Endothelial cell of umbilical vein (primary cell): ENCODE data around the gene ZNF689. TPM values are rescaled to one million over a fixed set of nuclear protein-coding genes. Genes with fewer than 3 reads are reported as not detected.

Experiments
- BruUV-seq: library from RNA; stranded (reverse); fragments of 400-500 nt; replicated peaks from 2 replicates; lab custom pipeline; 2021; lab: Mats Ljungman, UMichigan
- CTCF ChIA-PET: fragments of 300-600, 350-600 bp; sonication (Branson Sonifier 250); formaldehyde crosslinking; loops from one replicate; lab custom pipeline; 2021; ENCODE audit warnings: antibody characterized with exemption, inconsistent platforms; lab: Charles Lee
- POLR2A ChIA-PET: fragments of 300-600, 350-600 bp; sonication (Branson Sonifier 250); formaldehyde crosslinking; loops from one replicate; lab custom pipeline; 2021; ENCODE audit warnings: antibody characterized with exemption, inconsistent platforms; lab: Charles Lee
- DNase-seq: peaks from one replicate; pipeline ENCODE4 v3.0.0-alpha.2; 2011; ENCODE audit warnings: low read depth, low spot score
- FAIRE-seq: peaks from 2 replicates; lab custom pipeline; 2011; peaks lifted over from hg19 to GRCh38; lab: Jason Lieb, UNC
- H2AFZ ChIP-seq: 2 replicates; pipeline ENCODE4 v1.6.0; 2012; ENCODE audit warnings: low read depth, low read length, control low read depth, inconsistent platforms
- H3K27ac ChIP-seq: 2 replicates; pipeline ENCODE4 v1.5.1; 2011; ENCODE audit warnings: low read depth, mild to moderate bottlenecking, control low read depth, low read length, moderate library complexity; ENCODE audit not compliant: insufficient read depth
- H3K27me3 ChIP-seq, 2 experiments: 2 replicates each; pipeline versions ENCODE4 v1.6.0 to v1.6.1; 2011; ENCODE audit warnings: low read length in 2 of 2, mixed read lengths in 1 of 2; ENCODE audit not compliant: control insufficient read depth in 2 of 2, insufficient read depth in 2 of 2
- H3K36me3 ChIP-seq, 2 experiments: 2 replicates in 1 of 2; 3 replicates in 1 of 2; pipeline ENCODE4 v1.5.1; 2011; ENCODE audit warnings: low read length in 2 of 2, mild to moderate bottlenecking in 1 of 2, moderate library complexity in 1 of 2; ENCODE audit not compliant: control insufficient read depth in 2 of 2, insufficient read depth in 2 of 2; ENCODE audit errors: extremely low read depth in 1 of 2
- H3K4me1 ChIP-seq: 3 replicates; pipeline ENCODE4 v1.5.1; 2011; ENCODE audit warnings: mild to moderate bottlenecking, low read length; ENCODE audit not compliant: control insufficient read depth, insufficient read depth; ENCODE audit errors: extremely low read depth
- H3K4me2 ChIP-seq: 2 replicates; pipeline ENCODE4 v1.6.1; 2011; ENCODE audit warnings: low read length, control low read depth, mixed read lengths; ENCODE audit not compliant: insufficient read depth
- H3K4me3 ChIP-seq, 3 experiments: fragments of 200-600 bp in 1 of 3; sonication (generic), shearing (Covaris generic) in 1 of 3; replicated peaks in 1 of 3; 2 replicates each; pipeline ENCODE4 v1.5.1; 2011 to 2016; ENCODE audit warnings: control low read depth in 3 of 3, low read length in 3 of 3, mild to moderate bottlenecking in 2 of 3, inconsistent platforms in 1 of 3, low read depth in 1 of 3, moderate library complexity in 1 of 3; ENCODE audit not compliant: insufficient read depth in 1 of 3
- H3K79me2 ChIP-seq: 2 replicates; pipeline ENCODE4 v1.6.0; 2012; ENCODE audit warnings: low read length, inconsistent platforms; ENCODE audit not compliant: control insufficient read depth, insufficient read depth
- H3K9ac ChIP-seq: replicated peaks from 2 replicates; pipeline ENCODE3; 2011; ENCODE audit warnings: low read length, control low read depth; ENCODE audit not compliant: insufficient read depth; ENCODE audit errors: extremely low read depth
- H3K9me1 ChIP-seq: replicated peaks from 3 replicates; pipeline ENCODE4 v1.6.0; 2011; ENCODE audit warnings: mild to moderate bottlenecking, low read length; ENCODE audit not compliant: control insufficient read depth, insufficient read depth; ENCODE audit errors: extremely low read depth
- H3K9me3 ChIP-seq: replicated peaks from 2 replicates; pipeline ENCODE4 v1.5.1; 2012; ENCODE audit warnings: low read length, inconsistent platforms; ENCODE audit not compliant: control insufficient read depth, insufficient read depth
- H4K20me1 ChIP-seq: replicated peaks from 2 replicates; pipeline ENCODE3; 2011; ENCODE audit warnings: mild to moderate bottlenecking, low read length; ENCODE audit not compliant: control insufficient read depth, insufficient read depth; ENCODE audit errors: extremely low read depth
- EZH2 ChIP-seq: IDR thresholded peaks from 2 replicates; pipeline ENCODE4 v1.6.1; 2012; ENCODE audit warnings: borderline replicate concordance, low read depth, mild to moderate bottlenecking, moderate library complexity, low read length, inconsistent platforms; ENCODE audit not compliant: severe bottlenecking
- FOS ChIP-seq: IDR thresholded peaks from 2 replicates; pipeline ENCODE4 v1.6.1; 2011; ENCODE audit warnings: mild to moderate bottlenecking, low read length, moderate library complexity, borderline replicate concordance; ENCODE audit not compliant: insufficient read depth
- GATA2 ChIP-seq: IDR thresholded peaks from 2 replicates; pipeline ENCODE4 v1.7.0; 2011; ENCODE audit warnings: low read depth, mild to moderate bottlenecking, moderate library complexity, mixed read lengths, low read length; ENCODE audit not compliant: insufficient read length, insufficient read depth
- JUN ChIP-seq: IDR thresholded peaks from 2 replicates; pipeline ENCODE4 v1.6.1; 2011; ENCODE audit warnings: borderline replicate concordance, low read depth; ENCODE audit not compliant: insufficient read length, insufficient read depth
- MYC ChIP-seq: IDR thresholded peaks from one replicate; pipeline ENCODE4 v1.6.1; 2011; ENCODE audit warnings: mild to moderate bottlenecking, low read depth, low read length
- POLR2A ChIP-seq: IDR thresholded peaks from 2 replicates; pipeline ENCODE4 v1.6.1; 2012; ENCODE audit warnings: low read depth, mild to moderate bottlenecking, control low read depth, low read length
- POLR2AphosphoS5 ChIP-seq: IDR thresholded peaks from 2 replicates; pipeline ENCODE4 v1.6.1; 2012; ENCODE audit warnings: low read depth, mild to moderate bottlenecking, control low read depth, low read length, moderate library complexity; ENCODE audit not compliant: insufficient read depth
- dilution Hi-C: fragments of 300-500 bp; cut with MboI; formaldehyde crosslinking; loops from one replicate; pipeline ENCODE4 v1.15.0; 2019; ENCODE audit warnings: low sequenced_read_pairs; ENCODE audit not compliant: extremely low pct_ligation_motif_present
- intact Hi-C: fragments of 100-400 bp; cut with micrococcal nuclease; formaldehyde crosslinking; loops from one replicate; pipeline ENCODE4 v1.10.0; 2022
- polyA plus RNA-seq, 4 experiments: library from polyadenylated mRNA; depleted of rRNA in 3 of 4; stranded (reverse) in 3 of 4; unstranded in 1 of 4; fragments of >200 nt; gene quantifications; 2 replicates each; pipeline versions ENCODE4 v1.2.1 to v1.2.3, GENCODE V29; 2011 to 2012; ENCODE audit warnings: missing spikeins in 1 of 4
- total RNA-seq: library from RNA; stranded (reverse); gene quantifications from 2 replicates; pipeline ENCODE4 v1.2.3, GENCODE V29; 2021
- TF ChIP-seq, protein P1 (sequence below): IDR thresholded peaks from 2 replicates; pipeline ENCODE4 v1.6.1; 2011; ENCODE audit not compliant: insufficient read depth, insufficient read length
- TF ChIP-seq, protein P2 (sequence below), 2 donors: IDR thresholded peaks; 1 replicate in 1 of 2; 2 replicates in 1 of 2; pipeline ENCODE4 v1.5.1; 2011; ENCODE audit warnings: low read length in 2 of 2, mild to moderate bottlenecking in 2 of 2, moderate library complexity in 2 of 2, control low read depth in 1 of 2, inconsistent platforms in 1 of 2, low read depth in 1 of 2; ENCODE audit not compliant: insufficient read depth in 1 of 2; ENCODE audit errors: extremely low read depth in 1 of 2

Gene ZNF689
- total and polyA plus RNA-seq, 2 donors (not counting 3 experiments of a cell fraction or from before 2014, with no cell fraction given), result 7.5 to 8.4 TPM

DNA sequence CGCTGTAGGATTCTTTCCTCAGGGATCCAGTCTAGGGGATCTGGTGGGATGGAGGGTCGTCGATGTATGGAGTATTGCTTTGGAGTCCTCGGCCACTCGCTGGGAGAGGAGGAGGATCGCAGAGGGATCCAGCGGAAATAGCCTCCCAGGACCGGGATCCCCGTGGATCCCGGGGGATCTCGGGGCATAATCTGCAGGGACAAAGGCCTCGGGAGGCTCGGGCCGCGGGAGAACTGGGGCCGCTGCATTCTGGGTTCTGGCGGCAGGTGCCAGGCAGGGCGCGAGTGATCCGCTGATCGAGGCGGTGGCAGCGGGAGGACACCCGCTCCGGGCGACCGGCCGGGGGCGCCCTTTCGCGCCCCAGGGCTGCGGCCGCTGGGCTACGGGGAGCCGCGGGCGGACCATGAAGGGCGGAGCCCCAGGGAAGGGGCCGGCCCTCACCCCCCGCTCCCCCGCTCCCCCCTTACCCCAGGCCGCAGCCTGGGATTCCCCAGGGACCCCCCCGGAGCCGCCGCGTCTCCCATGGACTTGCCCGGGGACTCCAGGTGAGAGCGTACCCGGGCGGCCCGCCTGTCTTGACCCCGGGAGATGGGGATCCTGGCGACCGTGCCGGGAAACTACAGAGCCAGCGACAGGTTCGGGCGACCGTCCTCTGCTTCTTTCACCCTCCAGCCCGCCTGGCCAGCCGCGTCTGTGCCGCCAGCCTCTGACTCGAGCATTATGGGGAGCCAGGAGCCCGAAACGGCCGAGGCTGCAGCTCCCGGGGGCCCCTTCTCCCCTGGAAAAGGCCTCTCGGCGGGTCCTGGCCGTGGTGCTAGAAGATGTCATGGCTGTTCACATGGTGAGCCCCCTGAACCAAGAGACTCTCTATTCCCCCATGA, 41.2 kb upstream of the ZNF689 start:
- no peaks in the 10 kb centered on the region for H3K9me3 ChIP-seq
- H4K20me1 ChIP-seq, result no peaks in the 10 kb centered on the region
- intact Hi-C loops, result loop anchor here (2.0 to 10.0 kb wide), 5 partner anchors 47 to 557 kb away; partner anchors contain the start of genes FBXL19, SRCAP, TBC1D10B and TBX6
- peak; percentile 59 for DNase-seq
- ChIA-PET POLR2A (interaction anchor here (1.3 kb wide), 1 partner anchor 17 kb away, joined by 8 read pairs; no protein-coding TSS in a partner anchor), CTCF (interaction anchor here (0.7 to 2.5 kb wide), 10 partner anchors 8 to 234 kb away, joined by 3 to 21 read pairs (median 4); partner anchors contain the start of gene DCTPP1)
- TF ChIP-seq POLR2A (peak; percentile 19), MYC (no peak), GATA2 (no peak), FOS (no peak), EZH2 (no peak), POLR2AphosphoS5 (peak; percentile 52), JUN (no peak)
- TF ChIP-seq, protein P1, sequence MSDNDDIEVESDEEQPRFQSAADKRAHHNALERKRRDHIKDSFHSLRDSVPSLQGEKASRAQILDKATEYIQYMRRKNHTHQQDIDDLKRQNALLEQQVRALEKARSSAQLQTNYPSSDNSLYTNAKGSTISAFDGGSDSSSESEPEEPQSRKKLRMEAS, result no peak
- TF ChIP-seq, protein P2, sequence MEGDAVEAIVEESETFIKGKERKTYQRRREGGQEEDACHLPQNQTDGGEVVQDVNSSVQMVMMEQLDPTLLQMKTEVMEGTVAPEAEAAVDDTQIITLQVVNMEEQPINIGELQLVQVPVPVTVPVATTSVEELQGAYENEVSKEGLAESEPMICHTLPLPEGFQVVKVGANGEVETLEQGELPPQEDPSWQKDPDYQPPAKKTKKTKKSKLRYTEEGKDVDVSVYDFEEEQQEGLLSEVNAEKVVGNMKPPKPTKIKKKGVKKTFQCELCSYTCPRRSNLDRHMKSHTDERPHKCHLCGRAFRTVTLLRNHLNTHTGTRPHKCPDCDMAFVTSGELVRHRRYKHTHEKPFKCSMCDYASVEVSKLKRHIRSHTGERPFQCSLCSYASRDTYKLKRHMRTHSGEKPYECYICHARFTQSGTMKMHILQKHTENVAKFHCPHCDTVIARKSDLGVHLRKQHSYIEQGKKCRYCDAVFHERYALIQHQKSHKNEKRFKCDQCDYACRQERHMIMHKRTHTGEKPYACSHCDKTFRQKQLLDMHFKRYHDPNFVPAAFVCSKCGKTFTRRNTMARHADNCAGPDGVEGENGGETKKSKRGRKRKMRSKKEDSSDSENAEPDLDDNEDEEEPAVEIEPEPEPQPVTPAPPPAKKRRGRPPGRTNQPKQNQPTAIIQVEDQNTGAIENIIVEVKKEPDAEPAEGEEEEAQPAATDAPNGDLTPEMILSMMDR (IDR thresholded peaks at IDR 0.05; ENCODE audit: extremely low read depth in 1 of 2, insufficient read depth in 1 of 2, low read depth in 1 of 2, low read length in 2 of 2), result peak; percentile 52 to 73
- BruUV-seq, result no TSS peak
- H3K9me1 ChIP-seq, result no peaks in the 10 kb centered on the region
- H2AFZ ChIP-seq, result peak overlapping the region; percentile 5
- no peaks in the 10 kb centered on the region for H3K27me3 ChIP-seq
- H3K4me1 ChIP-seq, result peaks cover 11% of the 10 kb centered on the region
- peak overlapping the region; percentile 52 for H3K27ac ChIP-seq
- H3K9ac ChIP-seq, result peak overlapping the region; percentile 73
- peaks cover 5 to 23% of the 10 kb centered on the region in 2 experiments for H3K36me3 ChIP-seq
- dilution Hi-C loops, result no loop called here
- FAIRE-seq, result no peak
- peak overlapping the region; percentile 36 to 95 (median 66) for H3K4me3 ChIP-seq
- peak overlapping the region; percentile 62 for H3K4me2 ChIP-seq
- peaks cover 8% of the 10 kb centered on the region for H3K79me2 ChIP-seq
